22Rv1 (cell line): Measurements from ENCODE around the gene MOB3C.

Experiments used
- CTCF ChIP-seq: fragments of 450-650 bp; IDR thresholded peaks from 2 replicates; pipeline ENCODE4 v1.5.1; 2017; ENCODE audit warnings: mild to moderate bottlenecking
- ZFX ChIP-seq: fragments of 450-650 bp; IDR thresholded peaks from 2 replicates; pipeline ENCODE4 v1.6.1; 2017; ENCODE audit warnings: antibody characterized with exemption, borderline replicate concordance

GRCh38 chr1:46569116-46569515 lies 47.5 kb downstream of the MOB3C start:
- TF ChIP-seq CTCF (no peak), ZFX (no peak)
